DOHH2 (cell line): ENCODE results near the gene CMA1.
"Not testable (repeated sequence)": the region's sequence is repeated elsewhere in the genome, so short reads cannot be mapped to it uniquely, and the experiment has no call there.

ENCODE experiments used
- H3F3A ChIP-seq: fragments of 200-600 bp; sonication (generic), shearing (Covaris generic); 2 replicates; pipeline ENCODE4 v1.6.0; 2016; ENCODE audit warnings: antibody characterized with exemption, mild to moderate bottlenecking; ENCODE audit not compliant: control insufficient read depth, insufficient read depth
- H3K27ac ChIP-seq: fragments of 200-600 bp; sonication (generic); 2 replicates; pipeline ENCODE4 v1.5.1; 2014; ENCODE audit warnings: low read depth, mild to moderate bottlenecking, low read length, moderate library complexity
- H3K27me3 ChIP-seq: fragments of 200-600 bp; sonication (generic); 2 replicates; pipeline ENCODE4 v1.6.1; 2014; ENCODE audit warnings: mild to moderate bottlenecking, low read length, mixed read lengths; ENCODE audit not compliant: control insufficient read depth
- H3K36me3 ChIP-seq: fragments of 200-600 bp; sonication (generic); 2 replicates; pipeline ENCODE4 v1.6.1; 2014; ENCODE audit warnings: mild to moderate bottlenecking, low read length, moderate library complexity, mixed read lengths; ENCODE audit not compliant: control insufficient read depth
- H3K4me1 ChIP-seq: fragments of 200-600 bp; sonication (generic); 2 replicates; pipeline ENCODE4 v1.6.1; 2014; ENCODE audit warnings: mild to moderate bottlenecking, low read length, mixed read lengths; ENCODE audit not compliant: control insufficient read depth
- H3K4me2 ChIP-seq: fragments of 200-600 bp; sonication (generic); 2 replicates; pipeline ENCODE4 v1.6.0; 2014; ENCODE audit warnings: mild to moderate bottlenecking, low read length, moderate library complexity
- H3K4me3 ChIP-seq: fragments of 200-600 bp; sonication (generic); 2 replicates; pipeline ENCODE4 v1.5.1; 2014; ENCODE audit warnings: mild to moderate bottlenecking, low read length, mixed read lengths
- H3K79me2 ChIP-seq: fragments of 200-600 bp; sonication (generic); 2 replicates; pipeline ENCODE4 v1.6.1; 2014; ENCODE audit warnings: mild to moderate bottlenecking, low read length, mixed read lengths; ENCODE audit not compliant: control insufficient read depth
- H3K9me2 ChIP-seq: fragments of 200-600 bp; sonication (generic); replicated peaks from 2 replicates; pipeline ENCODE4 v1.6.1; 2014; ENCODE audit warnings: mild to moderate bottlenecking, low read length, mixed read lengths; ENCODE audit not compliant: control insufficient read depth
- H3K9me3 ChIP-seq: fragments of 200-600 bp; sonication (generic); 2 replicates; pipeline ENCODE4 v1.6.1; 2014; ENCODE audit warnings: antibody characterized with exemption, low read length, mixed read lengths; ENCODE audit not compliant: control insufficient read depth, insufficient read depth
- H4K20me1 ChIP-seq: fragments of 200-600 bp; sonication (generic); 2 replicates; pipeline ENCODE4 v1.6.0; 2014; ENCODE audit warnings: low read depth, mild to moderate bottlenecking, antibody characterized with exemption, low read length, moderate library complexity; ENCODE audit not compliant: control insufficient read depth, insufficient read depth
- EZH2phosphoT487 ChIP-seq: fragments of 200-600 bp; sonication (generic); IDR thresholded peaks from 2 replicates; pipeline ENCODE4 v1.6.1; 2017; ENCODE audit warnings: borderline replicate concordance, mild to moderate bottlenecking, antibody characterized with exemption, low read length, moderate library complexity, mixed read lengths
- TF ChIP-seq, protein P1 (sequence below): fragments of 200-600 bp; sonication (generic); IDR thresholded peaks from one replicate; pipeline ENCODE4 v1.5.1; 2014; ENCODE audit warnings: antibody characterized with exemption, mild to moderate bottlenecking, low read depth, low read length; ENCODE audit not compliant: poor library complexity, severe bottlenecking

The CMA1 gene

DNA sequence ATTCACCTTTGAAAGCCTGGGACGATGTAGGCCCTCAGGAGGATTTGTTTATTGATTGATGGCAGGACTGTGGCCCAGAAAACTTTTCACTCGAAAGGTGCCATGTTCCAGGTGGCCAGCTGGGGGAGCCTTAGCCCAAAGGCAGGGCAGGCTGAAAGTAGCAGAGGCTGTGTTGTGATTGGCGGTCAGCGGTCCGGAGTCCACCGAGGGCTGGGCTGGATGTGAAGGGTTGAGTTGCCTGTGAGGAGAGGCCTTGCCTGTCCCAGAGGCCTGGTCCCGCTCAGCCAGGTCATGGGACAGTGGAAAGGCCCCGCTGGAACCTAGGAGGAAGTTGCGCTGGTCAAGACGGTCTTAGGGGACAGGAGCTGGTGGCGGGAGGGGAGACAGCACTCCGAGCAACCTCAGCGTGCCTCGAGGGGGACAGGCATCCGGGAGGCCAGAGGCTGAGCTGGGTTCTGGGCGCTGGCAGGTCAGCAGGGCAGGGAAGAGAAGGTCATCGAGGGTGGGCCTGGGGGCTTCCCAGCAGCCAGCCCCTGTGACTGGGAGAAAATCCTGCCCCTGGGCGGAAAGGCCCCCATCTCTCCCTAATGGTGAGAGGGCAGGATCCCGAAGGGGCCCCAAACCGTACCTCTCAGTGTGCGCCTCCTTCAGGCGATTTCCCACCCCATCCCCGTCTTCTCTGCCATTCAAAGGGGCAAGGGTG lies 26.3 kb downstream of the CMA1 start:
- Histone ChIP-seq H3K4me1 (peaks cover 10% of the 10 kb centered on the region), H3K9me2 (no peaks in the 10 kb centered on the region), H3K9me3 (no peaks in the 10 kb centered on the region), H3K79me2 (no peaks in the 10 kb centered on the region), H3K4me3 (no peak overlapping the region), H3K4me2 (no peak overlapping the region), H4K20me1 (no peaks in the 10 kb centered on the region), H3K36me3 (no peaks in the 10 kb centered on the region), H3K27me3 (no peaks in the 10 kb centered on the region), H3K27ac (no peak overlapping the region), H3F3A (no peaks in the 10 kb centered on the region)
- TF ChIP-seq, protein P1, sequence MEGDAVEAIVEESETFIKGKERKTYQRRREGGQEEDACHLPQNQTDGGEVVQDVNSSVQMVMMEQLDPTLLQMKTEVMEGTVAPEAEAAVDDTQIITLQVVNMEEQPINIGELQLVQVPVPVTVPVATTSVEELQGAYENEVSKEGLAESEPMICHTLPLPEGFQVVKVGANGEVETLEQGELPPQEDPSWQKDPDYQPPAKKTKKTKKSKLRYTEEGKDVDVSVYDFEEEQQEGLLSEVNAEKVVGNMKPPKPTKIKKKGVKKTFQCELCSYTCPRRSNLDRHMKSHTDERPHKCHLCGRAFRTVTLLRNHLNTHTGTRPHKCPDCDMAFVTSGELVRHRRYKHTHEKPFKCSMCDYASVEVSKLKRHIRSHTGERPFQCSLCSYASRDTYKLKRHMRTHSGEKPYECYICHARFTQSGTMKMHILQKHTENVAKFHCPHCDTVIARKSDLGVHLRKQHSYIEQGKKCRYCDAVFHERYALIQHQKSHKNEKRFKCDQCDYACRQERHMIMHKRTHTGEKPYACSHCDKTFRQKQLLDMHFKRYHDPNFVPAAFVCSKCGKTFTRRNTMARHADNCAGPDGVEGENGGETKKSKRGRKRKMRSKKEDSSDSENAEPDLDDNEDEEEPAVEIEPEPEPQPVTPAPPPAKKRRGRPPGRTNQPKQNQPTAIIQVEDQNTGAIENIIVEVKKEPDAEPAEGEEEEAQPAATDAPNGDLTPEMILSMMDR: peak; percentile 68
- TF ChIP-seq EZH2phosphoT487: no peak

DNA sequence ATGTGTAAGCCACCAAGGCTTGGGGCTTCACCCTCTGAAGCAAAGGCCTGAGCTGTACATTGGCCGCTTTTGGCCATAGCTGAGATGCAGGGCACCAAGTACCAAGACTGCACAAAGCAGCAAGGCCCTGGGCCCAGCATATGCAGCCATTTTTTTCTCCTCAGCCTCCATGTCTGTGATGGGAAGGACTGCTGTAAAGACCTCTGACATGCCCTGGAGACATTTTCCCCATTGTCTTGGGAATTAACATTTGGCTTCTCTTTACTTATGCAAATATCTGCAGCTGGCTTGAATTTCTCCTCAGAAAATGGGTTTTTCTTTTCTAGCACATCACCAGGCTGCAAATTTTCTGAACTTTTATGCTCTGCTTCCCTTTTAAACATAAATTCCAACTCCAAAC lies 28.1 kb downstream of the CMA1 start:
- H3F3A ChIP-seq, H3K36me3 ChIP-seq, H3K79me2 ChIP-seq, H3K27ac ChIP-seq, H4K20me1 ChIP-seq, H3K9me2 ChIP-seq, H3K27me3 ChIP-seq, H3K4me2 ChIP-seq, H3K4me3 ChIP-seq, H3K9me3 ChIP-seq: not testable (repeated sequence)
- H3K4me1 ChIP-seq: peaks cover 10% of the 10 kb centered on the region

DNA sequence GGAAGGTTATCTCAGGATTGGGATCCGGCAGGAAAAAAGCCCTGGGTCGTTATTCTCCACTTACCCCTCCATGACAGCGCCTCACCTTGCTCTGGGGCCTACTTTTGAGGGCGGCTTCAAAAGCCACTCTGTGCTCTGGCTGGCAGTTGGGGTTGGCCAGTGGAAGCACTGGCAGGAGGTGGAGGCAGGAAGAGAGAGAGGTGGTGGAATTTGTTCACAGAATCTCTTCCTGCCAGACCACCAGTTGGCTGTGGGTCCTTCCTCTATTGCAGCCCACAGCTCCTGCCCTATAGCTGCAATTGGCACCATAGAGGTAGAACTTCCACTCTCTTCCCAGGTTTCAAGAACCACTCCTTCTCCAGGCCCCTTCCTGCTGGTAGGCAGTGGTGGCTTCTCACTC lies 32.8 kb downstream of the CMA1 start:
- no peaks in the 10 kb centered on the region for H3K9me3 ChIP-seq
- no peak overlapping the region for H3K4me2 ChIP-seq
- H3K4me3 ChIP-seq: no peak overlapping the region
- H3K79me2 ChIP-seq: no peaks in the 10 kb centered on the region
- no peaks in the 10 kb centered on the region for H3K27me3 ChIP-seq
- no peaks in the 10 kb centered on the region for H4K20me1 ChIP-seq
- no peaks in the 10 kb centered on the region for H3K4me1 ChIP-seq
- no peaks in the 10 kb centered on the region for H3K36me3 ChIP-seq
- no peak for TF ChIP-seq EZH2phosphoT487
- TF ChIP-seq, protein P1: no peak
- no peaks in the 10 kb centered on the region for H3K9me2 ChIP-seq
- H3K27ac ChIP-seq: no peak overlapping the region
- H3F3A ChIP-seq: no peaks in the 10 kb centered on the region

DNA sequence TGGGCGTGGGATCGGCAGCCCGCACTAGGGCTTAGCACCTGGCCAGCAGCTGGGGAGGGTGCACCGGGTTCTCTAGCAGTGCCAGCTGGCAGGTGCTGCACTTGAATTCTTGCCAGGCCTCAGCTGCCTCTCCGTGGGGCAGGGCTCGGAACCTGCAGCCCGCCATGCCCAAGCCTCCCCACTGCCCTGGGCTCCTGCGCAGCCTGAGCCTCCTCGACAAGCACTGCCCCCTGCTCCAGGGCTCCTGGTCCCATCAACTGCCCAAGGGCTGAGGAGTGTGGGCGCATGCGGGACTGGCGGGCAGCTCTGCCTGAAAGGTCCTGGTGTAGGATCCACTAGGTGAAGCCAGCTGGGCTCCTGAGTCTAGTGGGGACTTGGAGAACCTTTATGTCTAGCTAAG lies 34.9 kb downstream of the CMA1 start:
- no peak for TF ChIP-seq EZH2phosphoT487
- TF ChIP-seq, protein P1: no peak
- no peaks in the 10 kb centered on the region for H3F3A ChIP-seq
- no peaks in the 10 kb centered on the region for H3K9me3 ChIP-seq
- H4K20me1 ChIP-seq: no peaks in the 10 kb centered on the region
- no peak overlapping the region for H3K4me3 ChIP-seq
- H3K9me2 ChIP-seq: no peaks in the 10 kb centered on the region
- H3K36me3 ChIP-seq: no peaks in the 10 kb centered on the region
- no peaks in the 10 kb centered on the region for H3K79me2 ChIP-seq
- H3K4me2 ChIP-seq: no peak overlapping the region
- H3K27ac ChIP-seq: no peak overlapping the region
- no peaks in the 10 kb centered on the region for H3K27me3 ChIP-seq
- no peaks in the 10 kb centered on the region for H3K4me1 ChIP-seq

DNA sequence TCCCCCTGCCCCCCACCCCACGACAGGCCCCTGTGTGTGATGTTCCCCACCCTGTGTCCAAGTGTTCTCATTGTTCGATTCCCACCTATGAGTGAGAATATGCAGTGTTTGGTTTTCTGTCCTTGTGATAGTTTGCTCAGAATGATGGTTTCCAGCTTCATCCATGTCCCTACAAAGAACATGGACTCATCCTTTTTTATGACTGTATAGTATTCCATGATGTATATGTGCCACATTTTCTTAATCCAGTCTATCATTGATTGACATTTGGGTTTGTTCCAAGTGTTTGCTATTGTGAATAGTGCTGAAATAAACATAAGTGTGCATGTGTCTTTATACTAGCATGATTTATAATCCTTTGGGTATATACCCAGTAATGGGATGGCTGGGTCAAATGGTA lies 37.6 kb downstream of the CMA1 start:
- H3K4me2 ChIP-seq, H3K27ac ChIP-seq, H3K4me3 ChIP-seq, H3F3A ChIP-seq, H3K27me3 ChIP-seq, H3K9me2 ChIP-seq, H3K36me3 ChIP-seq, H3K79me2 ChIP-seq, H3K9me3 ChIP-seq, H3K4me1 ChIP-seq, H4K20me1 ChIP-seq: not testable (repeated sequence)
